SKM-1 (cell line): ENCODE data around the gene ENOPH1.

Source experiments
- DNase-seq: peaks from one replicate; lab custom pipeline; 2025; ENCODE audit not compliant: unreplicated experiment; lab: John Stamatoyannopoulos, UW

The ENOPH1 gene

DNA sequence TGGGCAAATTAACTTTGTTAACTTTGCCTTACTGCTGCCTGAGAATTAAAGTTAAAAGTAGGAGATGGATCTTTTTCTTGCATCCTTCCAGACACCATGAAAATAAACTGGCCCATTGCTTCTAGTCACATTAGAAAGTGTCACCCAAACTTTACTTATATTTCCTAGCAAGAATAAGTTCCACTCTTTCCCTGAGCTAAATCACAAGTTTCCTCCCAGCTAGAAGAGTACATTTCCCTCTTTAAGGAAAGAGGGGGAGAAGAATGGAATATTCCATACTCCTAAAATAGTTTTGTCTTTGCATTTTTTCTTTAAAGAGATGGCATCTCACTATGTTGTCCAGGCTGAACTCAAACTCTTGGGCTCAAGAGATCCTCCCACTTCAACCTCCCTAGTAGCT is 77.6 kb downstream of the ENOPH1 start:
- no peak for DNase-seq

DNA sequence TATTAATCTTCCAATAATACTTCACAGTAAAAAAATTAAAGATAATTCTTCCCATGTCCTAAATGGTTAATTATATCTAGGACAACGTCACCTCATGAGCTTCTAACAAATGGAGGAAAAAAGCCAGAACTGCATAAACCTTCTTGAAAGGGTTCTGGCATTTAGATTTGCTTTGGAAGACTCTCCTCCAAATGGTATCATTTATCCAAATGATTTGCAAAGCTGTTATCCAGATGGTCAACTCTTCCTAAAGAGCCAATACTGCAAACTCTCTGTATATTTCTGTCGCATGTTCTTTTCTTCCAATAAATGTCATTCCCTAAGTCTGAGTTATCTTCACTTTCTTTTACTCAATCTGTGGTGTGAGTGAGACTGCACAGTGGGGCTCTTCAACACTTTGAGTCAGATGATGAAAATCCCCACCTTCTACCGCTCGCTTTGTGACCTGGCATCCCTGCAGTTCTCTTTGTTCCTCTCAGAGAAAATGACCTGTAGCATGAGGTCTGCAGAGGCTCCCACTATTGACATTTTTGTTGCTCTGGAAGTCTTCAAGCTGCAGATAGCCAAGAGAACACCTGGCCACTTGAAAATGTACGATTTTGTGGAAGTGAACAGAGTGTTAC is 78.5 kb downstream of the ENOPH1 start:
- DNase-seq: no peak

DNA sequence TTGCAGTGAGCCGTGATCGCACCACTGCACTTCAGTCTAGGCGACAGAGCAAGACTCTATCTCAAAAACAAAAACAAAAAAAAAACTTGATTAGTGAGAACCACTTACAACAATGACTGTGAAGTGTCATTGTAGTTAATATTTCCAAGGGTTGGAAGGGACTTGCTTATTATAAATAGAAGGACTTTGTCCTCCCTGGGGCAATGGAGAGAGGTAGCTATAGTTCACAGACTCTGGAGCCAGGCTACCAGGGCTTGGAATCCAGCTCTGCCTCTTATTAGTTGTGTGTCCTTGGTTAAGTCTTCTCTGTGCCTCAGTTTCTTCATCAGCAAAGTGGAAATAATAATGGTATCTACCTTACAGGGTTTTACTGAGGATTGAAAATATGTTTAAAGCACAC is 79.8 kb downstream of the ENOPH1 start:
- no peak for DNase-seq
